CD4-positive, alpha-beta T cell treated with Interferon alpha-2 for 1 hour (primary cell): ENCODE measurements around the gene FAM217A.
"Not testable (repeated sequence)": the region's sequence is repeated elsewhere in the genome, so short reads cannot be mapped to it uniquely, and the experiment has no call there.

Experiments used
- DNase-seq, 2 donors: peaks; one replicate each; pipeline ENCODE4 v3.0.0-alpha.2; 2020 to 2022

Gene FAM217A, protein sequence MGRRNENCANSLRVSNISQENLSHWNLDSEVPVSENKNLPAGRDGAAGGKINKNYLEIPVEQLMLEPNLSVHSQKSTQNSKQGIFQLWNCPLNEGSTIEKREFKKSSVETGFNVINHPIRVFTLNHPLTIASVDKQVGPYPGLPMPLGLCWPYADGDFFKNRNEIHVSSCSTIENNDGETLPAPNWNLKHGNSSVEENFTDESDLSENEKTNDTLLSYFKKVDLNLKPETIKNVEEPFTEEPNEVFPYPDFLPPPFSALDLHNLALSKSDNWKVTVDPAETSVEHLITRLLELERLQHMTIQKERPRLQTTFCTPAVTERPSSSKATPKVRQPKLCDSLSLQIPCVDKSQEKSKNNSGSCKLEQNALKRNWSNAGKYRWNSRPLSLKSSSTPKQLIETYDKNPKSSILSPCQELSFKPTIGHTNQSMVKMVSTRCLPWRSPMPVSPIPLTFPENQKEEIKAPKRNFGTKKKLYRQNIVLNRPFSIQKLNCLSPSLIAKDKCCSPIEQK

DNA sequence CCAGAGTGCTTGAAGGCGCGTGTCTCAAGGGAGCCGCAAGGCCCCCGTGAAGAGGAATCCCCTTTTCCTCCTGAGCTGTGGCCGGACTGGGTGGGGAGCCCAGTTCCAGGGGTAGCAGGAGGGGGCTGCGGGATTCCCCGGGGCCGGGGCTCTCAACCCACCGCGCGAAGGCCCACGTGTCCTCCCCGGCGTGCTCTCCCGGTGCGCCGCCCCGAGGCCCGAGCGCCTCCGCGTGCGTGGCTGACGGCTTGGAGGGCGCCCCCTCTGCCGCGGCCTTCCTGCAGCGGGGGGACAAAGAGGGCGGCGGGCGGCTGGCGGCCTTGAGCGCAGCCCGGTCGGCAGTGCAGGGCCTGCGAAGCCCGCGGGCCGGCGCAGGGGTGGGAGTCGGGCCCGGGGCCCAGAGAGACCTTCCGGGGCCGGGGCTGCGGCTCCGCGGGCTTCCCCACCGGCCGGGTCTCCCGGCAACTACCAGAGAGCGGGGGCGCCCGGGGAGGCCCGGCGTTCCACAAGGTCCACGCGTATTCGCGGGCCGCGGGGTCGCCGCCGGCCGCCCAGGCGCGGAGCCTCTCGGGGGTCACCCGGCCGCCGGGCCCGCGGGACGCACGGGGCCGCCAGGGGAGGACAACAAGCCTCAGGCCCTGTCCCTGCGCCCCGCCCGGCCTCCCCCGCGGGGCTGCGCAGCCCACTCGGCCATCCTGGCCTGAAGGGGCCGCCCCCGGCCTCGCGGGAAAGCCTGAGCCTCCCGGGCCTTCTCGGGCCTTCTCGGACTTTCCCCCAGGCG, at the start of gene FAM217A:
FAM217A (minus strand) TSS at position 447 of the 781 bp plus-strand sequence. CDS start 1,723 bp downstream, outside the sequence.
- DNase-seq, result no peak

DNA sequence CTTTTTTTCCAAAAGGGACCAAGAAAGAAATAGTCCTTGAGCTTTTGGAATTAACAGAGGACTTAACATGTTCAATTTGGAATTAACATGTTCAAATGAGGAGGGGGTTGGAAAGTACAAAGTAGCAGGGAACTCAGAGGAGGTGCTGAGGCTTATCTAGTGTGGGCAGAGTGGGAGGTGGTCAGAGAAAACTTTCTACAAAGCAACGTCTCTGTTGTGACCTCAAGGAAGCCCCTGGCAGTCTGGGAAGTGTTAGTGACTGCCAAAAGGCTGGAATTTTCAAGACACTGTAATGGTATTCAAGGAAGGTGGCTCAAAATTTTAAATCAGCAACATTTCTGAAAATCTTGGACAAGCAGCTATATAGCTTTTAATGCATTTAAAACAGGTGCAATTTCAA, 49.1 kb upstream of the FAM217A start:
- DNase-seq, result no peak

GRCh38 chr6:4125933-4126864, 47.3 kb upstream of the FAM217A start:
- no peak for DNase-seq

GRCh38 chr6:4125500-4125899, 46.6 kb upstream of the FAM217A start:
- DNase-seq, result no peak

DNA sequence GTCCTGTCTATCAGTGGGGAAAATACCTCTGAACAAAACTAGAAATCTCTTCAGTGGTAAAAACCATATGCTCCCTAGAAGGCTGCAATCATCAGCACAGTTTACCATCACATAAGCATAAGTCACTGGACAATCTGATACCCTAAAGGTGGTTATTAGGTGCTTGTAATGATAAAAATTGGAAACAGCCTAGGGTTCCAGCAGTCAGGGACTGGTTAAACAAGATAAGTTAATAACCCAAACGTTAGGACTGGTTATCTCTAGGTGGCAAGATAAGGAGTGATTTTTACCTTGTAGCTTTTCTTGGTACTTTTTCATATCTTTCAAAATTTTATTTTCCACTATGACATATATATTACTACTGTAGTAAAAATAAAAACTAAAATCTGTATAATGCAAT, 45.4 kb upstream of the FAM217A start:
- no peak for DNase-seq

DNA sequence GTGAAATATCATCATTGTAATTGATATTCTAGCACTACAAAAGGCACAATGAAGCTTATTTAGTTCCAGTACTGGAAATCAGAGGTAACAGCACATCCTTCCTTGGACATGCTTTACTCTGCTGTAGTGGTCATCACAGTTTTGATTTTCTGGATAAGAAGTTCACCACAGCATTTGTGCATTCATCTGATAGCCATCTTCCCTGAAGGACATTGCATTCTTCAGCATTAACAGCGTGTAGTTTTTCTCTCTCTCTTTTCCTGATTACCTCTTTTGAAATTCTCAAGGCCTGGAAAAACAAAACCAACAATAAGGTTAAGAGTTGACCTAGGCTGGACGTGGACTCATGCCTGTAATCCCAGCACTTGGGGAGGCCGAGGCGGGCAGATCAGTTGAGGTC, 36.8 kb upstream of the FAM217A start:
- no peak for DNase-seq

- DNase-seq, result no peak
These were observed 35.2 kb upstream of the FAM217A start for GRCh38 chr6:4114123-4114522.

GRCh38 chr6:4113649-4114048, 34.7 kb upstream of the FAM217A start:
- DNase-seq, result no peak

GRCh38 chr6:4112366-4112765, 33.4 kb upstream of the FAM217A start:
- DNase-seq, result no peak

- not testable (repeated sequence) for DNase-seq
These were observed 30.5 kb upstream of the FAM217A start for GRCh38 chr6:4109363-4109815.

DNA sequence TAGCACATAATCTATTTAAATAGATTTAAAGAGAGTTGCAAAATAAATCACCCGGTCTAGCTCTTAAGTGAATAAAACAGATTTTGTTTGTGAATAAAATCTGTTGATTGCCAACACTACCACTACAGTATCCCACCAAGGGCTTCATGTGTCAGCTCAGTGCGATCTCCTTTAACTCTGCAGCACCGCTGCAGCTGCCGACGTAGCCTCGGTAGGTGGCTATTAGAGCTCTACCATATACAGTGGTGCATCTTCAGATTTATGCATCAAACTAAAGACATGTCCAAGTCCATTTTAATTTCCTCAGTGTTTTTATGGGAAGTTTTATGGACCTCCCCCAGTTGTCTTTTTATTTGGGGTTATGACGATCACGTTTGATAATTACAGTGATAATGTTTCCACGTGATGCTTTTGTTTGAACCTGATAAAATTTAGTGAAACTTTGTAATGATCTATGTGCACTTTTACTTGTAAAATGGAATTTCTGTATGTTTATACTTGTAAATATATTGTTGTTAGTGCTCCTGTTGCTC, 29.7 kb upstream of the FAM217A start:
- no peak for DNase-seq

DNA sequence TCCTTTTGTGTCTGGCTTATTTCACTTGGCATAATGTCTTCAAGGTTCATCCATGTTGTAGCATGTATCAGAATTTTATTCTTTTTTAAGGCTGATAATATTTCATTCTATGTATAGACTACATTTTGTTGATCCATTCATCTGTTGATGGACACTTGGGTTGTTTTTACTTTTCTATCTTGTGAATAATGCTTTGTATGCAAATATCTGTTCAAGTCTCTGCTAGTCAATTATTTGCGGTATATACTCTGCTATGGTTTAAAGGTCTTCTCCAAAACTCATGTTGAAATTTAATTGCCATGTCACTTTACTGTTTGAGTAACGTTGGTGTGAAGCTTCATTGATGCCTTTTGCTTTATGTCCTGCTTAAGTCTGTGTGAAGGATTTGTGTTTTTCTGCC, 28.9 kb upstream of the FAM217A start:
- no peak for DNase-seq

- DNase-seq, result no peak
These were observed 27.1 kb upstream of the FAM217A start for GRCh38 chr6:4105980-4106536.

GRCh38 chr6:4103929-4104328, 25.0 kb upstream of the FAM217A start:
- DNase-seq, result no peak

DNA sequence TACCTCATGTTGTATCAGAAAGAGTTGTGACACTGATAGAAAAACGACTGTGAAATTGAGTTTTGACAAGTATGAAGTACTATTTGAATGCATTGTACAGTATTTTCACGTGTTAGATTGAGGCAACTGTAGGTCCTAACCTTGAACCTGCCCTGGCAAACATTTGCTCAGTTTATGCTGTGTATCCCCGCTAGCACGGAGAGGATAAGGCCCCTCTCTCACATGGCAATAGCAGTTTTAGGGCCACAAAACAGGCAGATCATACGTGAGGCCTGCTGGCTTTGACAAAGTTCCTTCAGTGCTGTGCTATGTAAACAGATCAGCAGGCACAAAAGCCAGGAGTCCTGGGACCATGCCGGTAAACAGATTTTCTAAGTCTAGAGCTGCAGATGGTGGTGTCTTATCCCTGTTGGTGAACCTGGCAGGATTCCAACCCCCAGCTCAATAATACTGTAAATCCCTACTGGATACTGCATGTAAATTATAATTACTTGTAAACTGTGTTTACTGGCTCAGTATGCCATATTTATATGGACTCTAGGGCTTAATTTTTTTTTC, 23.8 kb upstream of the FAM217A start:
- no peak for DNase-seq

GRCh38 chr6:4101298-4101697, 22.4 kb upstream of the FAM217A start:
- DNase-seq, result no peak

DNA sequence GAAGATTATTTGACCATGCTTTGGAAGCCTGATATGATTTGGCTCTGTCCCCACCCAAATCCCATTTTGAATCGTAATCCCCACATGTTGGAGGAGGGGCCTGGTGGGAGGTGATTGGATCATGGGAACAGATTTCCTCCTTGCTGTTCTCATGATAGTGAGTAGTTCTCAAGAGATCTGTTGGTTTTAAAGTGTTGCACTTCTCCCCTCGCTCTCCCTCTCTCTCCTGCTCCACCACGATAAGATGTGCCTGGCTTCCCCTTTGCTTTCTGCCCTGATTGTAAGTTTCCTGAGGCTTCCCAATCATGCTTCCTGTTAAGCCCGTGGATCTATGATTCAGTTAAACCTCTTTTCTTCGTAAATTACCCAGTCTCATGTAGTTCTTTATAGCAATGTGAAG, 21.7 kb upstream of the FAM217A start:
- no peak for DNase-seq

GRCh38 chr6:4093288-4093687, 14.4 kb upstream of the FAM217A start:
- no peak for DNase-seq

DNA sequence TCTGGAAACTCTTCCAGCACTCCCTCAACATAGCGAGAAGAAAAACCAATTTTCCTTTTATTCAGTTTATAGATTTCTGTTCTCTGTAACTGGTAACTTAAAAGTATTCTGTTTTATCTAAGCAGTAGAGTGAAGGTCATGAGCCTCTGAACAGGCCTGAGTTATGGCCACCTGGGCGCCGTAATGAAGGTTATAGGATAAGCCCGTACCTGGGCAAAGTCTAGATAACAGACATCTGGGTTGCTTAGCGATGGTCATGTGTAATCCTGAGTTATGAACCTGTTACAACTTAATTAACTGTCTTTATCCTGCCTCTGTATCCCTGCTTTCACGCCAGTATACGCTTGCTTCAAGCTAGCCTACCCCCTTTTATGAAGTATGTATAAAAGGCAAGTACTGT, 13.0 kb upstream of the FAM217A start:
- DNase-seq, result no peak

- not testable (repeated sequence) for DNase-seq
These were observed 11.1 kb upstream of the FAM217A start for GRCh38 chr6:4090043-4090442.

GRCh38 chr6:4088704-4089103, 9.8 kb upstream of the FAM217A start:
- no peak for DNase-seq

- no peak for DNase-seq
These were observed 6.4 kb upstream of the FAM217A start for GRCh38 chr6:4085332-4085700.
